ENCODE measurements around the gene RSPH6A. TPM values are rescaled to one million over a fixed set of nuclear protein-coding genes. Genes with fewer than 3 reads are reported as not detected.

Gene RSPH6A
- total RNA-seq: not detected in 2 replicates

GRCh38 chr19:45814851-45815480 is at the start of gene RSPH6A:
RSPH6A (minus strand) TSS chr19:45815308; CDS start chr19:45815176, 132 bp downstream.
- DNase-seq (ENCODE audit: extremely low read depth, low read depth, low spot score): no peak

GRCh38 chr19:45864629-45865082 is 49.5 kb upstream of the RSPH6A start:
- DNase-seq (ENCODE audit: extremely low read depth, low read depth, low spot score): no peak

GRCh38 chr19:45863840-45864628 is 48.9 kb upstream of the RSPH6A start, which contains the start of gene FOXA3:
FOXA3 (plus strand) TSS chr19:45864326; CDS start chr19:45864457, 131 bp downstream.
- no peak for DNase-seq (ENCODE audit: extremely low read depth, low read depth, low spot score)

GRCh38 chr19:45863335-45863839 is 48.3 kb upstream of the RSPH6A start:
- no peak for DNase-seq (ENCODE audit: extremely low read depth, low read depth, low spot score)

DNA sequence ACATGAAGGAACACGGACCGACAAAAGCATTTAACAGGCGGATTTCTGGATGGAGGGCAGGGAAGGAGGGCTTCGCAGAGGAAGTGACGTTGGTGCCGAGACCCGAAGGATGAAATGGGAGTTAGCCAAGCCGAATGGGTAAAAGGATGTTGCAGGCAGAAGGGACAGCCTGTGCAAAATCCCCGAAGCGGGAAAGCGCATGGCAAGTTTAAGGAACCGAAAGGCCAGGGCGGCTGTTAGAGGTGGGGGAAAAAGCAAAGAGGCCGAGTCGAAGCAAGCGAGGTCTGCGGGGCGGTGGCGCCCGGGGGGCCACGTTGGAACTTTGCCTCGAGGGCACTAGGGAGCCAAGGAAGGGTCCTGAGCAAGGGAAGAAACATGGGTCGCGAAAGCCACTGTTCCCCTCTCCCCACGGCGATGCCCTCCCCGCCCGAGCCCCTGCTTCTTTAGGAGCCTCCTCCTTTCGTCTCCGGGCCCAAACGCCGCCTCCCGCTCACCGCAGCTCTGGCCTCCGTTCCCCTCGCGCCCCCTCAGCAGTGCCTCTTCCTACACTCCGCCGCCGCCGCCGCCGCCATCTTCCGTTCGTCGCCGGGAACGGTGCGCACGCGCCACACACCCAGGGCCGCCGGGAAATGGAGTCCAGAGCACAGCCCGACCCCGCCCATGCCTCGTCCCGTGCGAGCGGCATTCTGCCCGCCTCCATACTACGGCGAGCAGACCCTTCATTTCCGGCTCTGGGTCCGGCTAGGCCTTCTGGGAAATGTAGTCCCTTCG is 47.6 kb upstream of the RSPH6A start, which contains the start of gene SYMPK:
Gene SYMPK (minus strand): TSS at position 584 of the 771 bp plus-strand sequence. CDS start 8,652 bp downstream, outside the sequence.
- DNase-seq (ENCODE audit: extremely low read depth, low read depth, low spot score): peak; percentile 85

DNA sequence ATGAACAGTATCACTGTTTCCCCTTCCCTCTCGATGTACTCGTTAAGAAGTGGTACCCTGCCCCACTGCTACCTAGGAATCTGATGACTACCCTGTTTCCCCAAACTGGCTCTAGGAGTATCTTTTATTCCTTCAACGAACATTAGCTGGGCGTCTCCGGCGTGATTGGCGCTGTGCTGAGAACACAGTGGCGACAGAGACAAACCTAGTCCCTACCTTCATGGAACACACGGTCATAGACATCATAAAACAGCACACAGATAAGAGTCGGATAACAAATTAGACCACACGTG is 47.1 kb upstream of the RSPH6A start:
- no peak for DNase-seq (ENCODE audit: extremely low read depth, low read depth, low spot score)

- no peak for DNase-seq (ENCODE audit: extremely low read depth, low read depth, low spot score)
Observed at GRCh38 chr19:45860359-45861259, 45.5 kb upstream of the RSPH6A start.

GRCh38 chr19:45854167-45854778 is 39.2 kb upstream of the RSPH6A start:
- DNase-seq (ENCODE audit: extremely low read depth, low read depth, low spot score): no peak

GRCh38 chr19:45852983-45853382 is 37.9 kb upstream of the RSPH6A start:
- DNase-seq (ENCODE audit: extremely low read depth, low read depth, low spot score): no peak

- DNase-seq (ENCODE audit: extremely low read depth, low read depth, low spot score): no peak
Observed at GRCh38 chr19:45852145-45852750, 37.1 kb upstream of the RSPH6A start.

DNA sequence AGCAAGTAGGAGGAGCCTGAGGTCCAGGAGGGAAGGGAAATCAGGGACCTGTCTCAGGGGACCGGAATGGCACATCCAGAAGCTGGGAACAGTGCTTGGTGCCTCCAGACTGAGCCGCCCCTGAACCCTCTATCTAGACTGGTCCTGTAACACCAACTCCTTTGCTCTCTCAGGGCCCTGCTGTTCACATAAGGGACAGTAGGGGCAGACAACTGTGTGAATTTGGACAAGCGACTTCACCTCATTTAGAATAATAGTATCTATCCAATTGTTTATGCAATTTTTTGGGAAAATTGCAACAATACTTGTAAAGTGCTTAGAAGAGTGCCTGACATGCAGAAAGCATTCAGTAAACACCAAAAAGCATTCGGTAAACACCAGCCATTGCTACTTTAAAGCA is 33.8 kb upstream of the RSPH6A start:
- no peak for DNase-seq (ENCODE audit: extremely low read depth, low read depth, low spot score)

GRCh38 chr19:45847663-45848062 is 32.6 kb upstream of the RSPH6A start:
- no peak for DNase-seq (ENCODE audit: extremely low read depth, low read depth, low spot score)

DNA sequence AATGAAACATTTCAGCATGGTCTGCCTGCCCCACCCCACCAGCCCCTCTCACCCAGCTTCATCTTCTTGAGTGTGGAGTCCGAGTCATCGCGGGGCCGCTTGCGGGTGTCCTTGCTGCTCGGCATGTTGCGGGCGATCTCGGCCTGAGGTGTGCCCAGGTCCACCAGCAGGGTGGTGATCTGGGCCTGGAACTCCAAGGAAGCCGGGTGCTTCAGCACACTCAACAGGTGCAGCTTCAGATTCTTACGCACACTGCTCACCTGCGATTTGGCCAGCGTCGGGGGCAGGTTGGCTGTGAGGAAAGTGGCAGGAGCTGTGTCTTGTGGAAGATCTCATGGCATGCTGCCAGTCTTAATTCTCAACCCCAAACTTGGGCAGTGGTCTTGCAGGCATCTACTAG is 27.1 kb upstream of the RSPH6A start:
- DNase-seq (ENCODE audit: extremely low read depth, low read depth, low spot score): no peak

- no peak for DNase-seq (ENCODE audit: extremely low read depth, low read depth, low spot score)
Observed at GRCh38 chr19:45834970-45835369, 19.9 kb upstream of the RSPH6A start.

- DNase-seq (ENCODE audit: extremely low read depth, low read depth, low spot score): no peak
Observed at GRCh38 chr19:45828945-45829344, 13.8 kb upstream of the RSPH6A start.

DNA sequence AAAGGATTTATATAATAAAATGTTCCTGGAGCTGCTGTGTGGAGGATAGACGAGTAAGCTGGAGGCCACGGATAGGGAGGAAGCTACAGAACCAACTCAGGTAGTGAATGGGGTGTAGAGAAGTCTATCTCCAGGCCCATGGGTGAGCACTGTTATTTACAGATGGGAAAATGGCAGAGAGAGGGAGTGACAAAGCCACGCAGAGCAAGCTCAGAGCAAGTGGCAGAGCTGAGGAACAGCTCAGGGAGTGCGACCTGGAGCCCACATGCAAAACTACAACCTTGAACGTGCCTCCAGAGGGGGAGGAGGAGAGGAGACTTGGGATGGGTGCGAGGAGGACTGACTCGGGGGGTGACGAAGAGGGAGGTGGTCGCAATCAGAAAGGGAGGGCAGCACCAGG is 13.4 kb upstream of the RSPH6A start:
- DNase-seq (ENCODE audit: extremely low read depth, low read depth, low spot score): no peak

- no peak for DNase-seq (ENCODE audit: extremely low read depth, low read depth, low spot score)
Observed at GRCh38 chr19:45827459-45828093, 12.5 kb upstream of the RSPH6A start.

- DNase-seq (ENCODE audit: extremely low read depth, low read depth, low spot score): no peak
Observed at GRCh38 chr19:45826934-45827333, 11.8 kb upstream of the RSPH6A start.
